Neutrophil (primary cell): Measurements from ENCODE around the gene HOXD4.

ENCODE experiments used
- H3K27ac ChIP-seq: fragments of 200-600 bp; sonication (generic); 2 replicates; pipeline ENCODE4 v1.5.1; 2016; ENCODE audit warnings: mild to moderate bottlenecking, moderate library complexity
- H3K27me3 ChIP-seq: fragments of 200-600 bp; sonication (generic); 2 replicates; pipeline ENCODE4 v1.6.0; 2016; ENCODE audit warnings: mild to moderate bottlenecking
- H3K36me3 ChIP-seq: fragments of 200-600 bp; sonication (generic); 2 replicates; pipeline ENCODE4 v1.5.1; 2017
- H3K4me1 ChIP-seq, 2 experiments: fragments of 200-600 bp in 1 of 2; sonication (generic) in 1 of 2; 1 replicate in 1 of 2; 2 replicates in 1 of 2; pipeline versions ENCODE4 v1.5.1 to v1.6.1; 2013 to 2016; ENCODE audit warnings: low read depth in 1 of 2, low read length in 1 of 2, mild to moderate bottlenecking in 1 of 2, moderate library complexity in 1 of 2; ENCODE audit not compliant: control insufficient read depth in 1 of 2, insufficient read depth in 1 of 2
- H3K4me3 ChIP-seq, 2 experiments: fragments of 200-600 bp in 1 of 2; sonication (generic) in 1 of 2; 1 replicate in 1 of 2; 2 replicates in 1 of 2; pipeline ENCODE4 v1.5.1; 2013 to 2016; ENCODE audit warnings: low read depth in 1 of 2, low read length in 1 of 2, mild to moderate bottlenecking in 1 of 2, moderate library complexity in 1 of 2
- H3K9me3 ChIP-seq: fragments of 200-600 bp; sonication (generic); 2 replicates; pipeline ENCODE4 v1.5.1; 2016
- TF ChIP-seq, protein P1 (sequence below): fragments of 200-600 bp; sonication (generic); IDR thresholded peaks from 2 replicates; pipeline ENCODE4 v1.5.1; 2016; ENCODE audit warnings: antibody characterized with exemption

Gene HOXD4

DNA sequence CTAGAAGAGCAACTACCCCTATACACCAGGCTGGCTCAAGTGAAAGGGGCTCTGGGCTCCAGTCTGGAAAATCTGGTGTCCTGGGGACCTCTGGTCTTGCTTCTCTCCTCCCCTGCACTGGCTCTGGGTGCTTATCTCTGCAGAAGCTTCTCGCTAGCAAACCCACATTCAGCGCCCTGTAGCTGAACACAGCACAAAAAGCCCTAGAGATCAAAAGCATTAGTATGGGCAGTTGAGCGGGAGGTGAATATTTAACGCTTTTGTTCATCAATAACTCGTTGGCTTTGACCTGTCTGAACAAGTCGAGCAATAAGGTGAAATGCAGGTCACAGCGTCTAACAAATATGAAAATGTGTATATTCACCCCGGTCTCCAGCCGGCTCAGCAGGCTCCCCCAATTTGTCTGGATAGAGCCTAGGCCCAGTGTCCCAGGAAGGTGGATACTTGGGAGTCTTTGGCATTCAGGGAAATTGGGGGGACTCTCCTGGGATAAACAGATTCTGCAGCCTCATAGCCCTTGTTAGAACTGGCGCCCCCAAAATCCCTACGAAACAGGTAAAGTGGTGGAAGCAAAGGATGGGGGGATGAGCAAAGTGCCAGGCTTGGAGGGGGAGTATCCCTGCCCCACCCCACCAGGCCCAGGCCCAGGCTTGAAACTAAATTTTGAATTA is 2.5 kb upstream of the HOXD4 start:
- Histone ChIP-seq H3K4me1 (no peaks in the 10 kb centered on the region), H3K27ac (no peak overlapping the region), H3K27me3 (peaks cover 100% of the 10 kb centered on the region), H3K9me3 (no peaks in the 10 kb centered on the region), H3K36me3 (no peaks in the 10 kb centered on the region), H3K4me3 (no peak overlapping the region)
- TF ChIP-seq, protein P1, sequence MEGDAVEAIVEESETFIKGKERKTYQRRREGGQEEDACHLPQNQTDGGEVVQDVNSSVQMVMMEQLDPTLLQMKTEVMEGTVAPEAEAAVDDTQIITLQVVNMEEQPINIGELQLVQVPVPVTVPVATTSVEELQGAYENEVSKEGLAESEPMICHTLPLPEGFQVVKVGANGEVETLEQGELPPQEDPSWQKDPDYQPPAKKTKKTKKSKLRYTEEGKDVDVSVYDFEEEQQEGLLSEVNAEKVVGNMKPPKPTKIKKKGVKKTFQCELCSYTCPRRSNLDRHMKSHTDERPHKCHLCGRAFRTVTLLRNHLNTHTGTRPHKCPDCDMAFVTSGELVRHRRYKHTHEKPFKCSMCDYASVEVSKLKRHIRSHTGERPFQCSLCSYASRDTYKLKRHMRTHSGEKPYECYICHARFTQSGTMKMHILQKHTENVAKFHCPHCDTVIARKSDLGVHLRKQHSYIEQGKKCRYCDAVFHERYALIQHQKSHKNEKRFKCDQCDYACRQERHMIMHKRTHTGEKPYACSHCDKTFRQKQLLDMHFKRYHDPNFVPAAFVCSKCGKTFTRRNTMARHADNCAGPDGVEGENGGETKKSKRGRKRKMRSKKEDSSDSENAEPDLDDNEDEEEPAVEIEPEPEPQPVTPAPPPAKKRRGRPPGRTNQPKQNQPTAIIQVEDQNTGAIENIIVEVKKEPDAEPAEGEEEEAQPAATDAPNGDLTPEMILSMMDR = no peak

DNA sequence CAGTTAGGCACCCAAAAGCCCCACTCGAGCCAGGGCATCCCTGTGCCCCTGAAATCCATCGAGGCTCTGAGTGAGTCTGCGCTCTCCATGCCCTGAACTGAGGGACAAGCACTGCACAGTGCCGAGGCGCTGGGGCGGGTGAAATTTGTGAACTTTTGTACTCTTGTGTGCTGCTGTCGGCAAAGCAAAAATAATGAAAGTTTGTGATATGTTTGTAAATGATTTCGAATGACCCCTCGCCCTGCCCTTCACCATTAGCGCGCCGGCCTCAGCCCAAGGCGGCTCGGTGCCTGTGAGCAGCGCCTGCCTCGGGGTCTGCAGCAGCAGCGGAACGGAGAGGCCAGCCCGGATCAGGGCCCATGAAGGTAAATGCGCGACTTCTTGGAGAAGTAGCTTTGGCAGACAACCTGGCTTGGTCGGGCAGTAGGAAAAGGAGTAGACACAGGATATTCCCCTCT is 1.8 kb upstream of the HOXD4 start:
- TF ChIP-seq, protein P1 = no peak
- Histone ChIP-seq H3K27ac (no peak overlapping the region), H3K36me3 (no peaks in the 10 kb centered on the region), H3K4me3 (no peak overlapping the region), H3K4me1 (no peaks in the 10 kb centered on the region), H3K27me3 (peaks cover 100% of the 10 kb centered on the region), H3K9me3 (no peaks in the 10 kb centered on the region)

DNA sequence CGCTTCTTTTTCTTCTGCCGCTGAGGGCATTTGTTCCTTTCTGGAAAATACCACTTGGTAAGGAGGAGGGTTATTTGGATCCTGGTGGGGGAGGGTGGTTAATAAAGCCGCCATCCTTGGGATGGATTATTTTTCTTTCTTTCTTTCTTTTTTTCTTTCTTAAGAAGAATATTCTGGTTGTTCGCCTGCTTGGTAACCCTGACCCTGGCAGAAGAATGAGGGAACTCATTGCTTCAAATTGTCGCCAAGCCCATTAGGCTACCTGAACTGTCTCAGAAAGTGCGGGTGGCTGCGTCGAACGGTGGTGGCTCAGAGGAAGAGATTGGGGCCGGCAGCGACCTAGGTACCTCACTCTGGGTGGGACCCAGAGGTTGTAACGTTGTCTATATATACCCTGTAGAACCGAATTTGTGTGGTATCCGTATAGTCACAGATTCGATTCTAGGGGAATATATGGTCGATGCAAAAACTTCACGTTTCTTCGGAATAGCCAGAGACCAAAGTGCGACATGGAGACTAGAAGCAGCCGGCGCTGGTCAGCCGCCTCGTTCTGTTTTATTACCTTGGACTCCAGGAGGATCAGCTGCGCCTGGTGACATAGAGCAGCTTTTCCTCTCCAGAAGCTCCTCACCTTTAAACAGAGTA is 1.3 kb upstream of the HOXD4 start:
- no peaks in the 10 kb centered on the region for H3K9me3 ChIP-seq
- peaks cover 100% of the 10 kb centered on the region for H3K27me3 ChIP-seq
- H3K4me1 ChIP-seq = no peaks in the 10 kb centered on the region
- no peak overlapping the region for H3K4me3 ChIP-seq
- TF ChIP-seq, protein P1 = no peak
- H3K27ac ChIP-seq = no peak overlapping the region
- no peaks in the 10 kb centered on the region for H3K36me3 ChIP-seq

DNA sequence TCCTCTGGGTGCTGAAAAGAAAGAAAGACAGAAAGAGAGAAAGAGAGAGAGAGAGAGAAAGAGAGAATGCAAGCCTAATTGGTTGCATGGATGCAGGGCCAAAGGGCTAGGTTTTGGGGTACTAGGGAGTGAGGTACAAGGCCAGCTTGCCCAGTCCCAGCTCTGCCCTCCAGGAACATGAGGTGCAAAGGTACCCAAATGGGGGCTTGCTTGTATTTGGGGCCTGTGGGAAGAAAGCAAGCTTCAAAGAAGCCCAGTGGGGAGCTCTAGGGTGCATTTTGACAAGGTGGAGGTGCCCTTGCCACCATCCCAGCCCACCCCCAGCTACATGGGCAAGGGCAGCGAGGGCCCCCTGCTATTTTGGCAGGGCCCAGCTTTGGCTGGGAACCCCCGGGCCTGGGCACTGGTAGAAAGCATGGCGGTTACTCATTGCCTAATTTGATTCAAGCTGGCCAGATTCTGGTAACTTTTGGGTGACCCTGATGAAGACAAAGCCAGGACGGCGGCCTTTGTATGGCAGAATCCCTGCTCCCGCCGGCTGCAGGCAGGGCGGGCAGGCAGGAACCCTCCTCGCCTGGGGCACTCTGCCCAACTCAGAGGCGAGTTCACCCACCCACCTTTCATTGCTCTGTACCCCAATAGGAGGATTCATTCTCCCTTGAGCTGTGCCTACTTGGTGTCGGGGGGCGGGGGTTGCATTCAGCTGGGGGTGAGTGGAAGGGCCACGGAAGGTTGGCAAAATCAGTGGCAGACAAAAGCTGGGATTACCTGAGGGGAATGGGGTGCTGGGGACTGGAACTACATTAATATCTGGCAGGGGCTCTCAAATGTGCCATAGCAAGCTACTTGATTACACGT is 537 bp upstream of the HOXD4 start:
- no peak overlapping the region for H3K27ac ChIP-seq
- H3K4me1 ChIP-seq = no peaks in the 10 kb centered on the region
- TF ChIP-seq, protein P1 = no peak
- no peaks in the 10 kb centered on the region for H3K36me3 ChIP-seq
- no peaks in the 10 kb centered on the region for H3K9me3 ChIP-seq
- no peak overlapping the region for H3K4me3 ChIP-seq
- H3K27me3 ChIP-seq = peaks cover 100% of the 10 kb centered on the region

DNA sequence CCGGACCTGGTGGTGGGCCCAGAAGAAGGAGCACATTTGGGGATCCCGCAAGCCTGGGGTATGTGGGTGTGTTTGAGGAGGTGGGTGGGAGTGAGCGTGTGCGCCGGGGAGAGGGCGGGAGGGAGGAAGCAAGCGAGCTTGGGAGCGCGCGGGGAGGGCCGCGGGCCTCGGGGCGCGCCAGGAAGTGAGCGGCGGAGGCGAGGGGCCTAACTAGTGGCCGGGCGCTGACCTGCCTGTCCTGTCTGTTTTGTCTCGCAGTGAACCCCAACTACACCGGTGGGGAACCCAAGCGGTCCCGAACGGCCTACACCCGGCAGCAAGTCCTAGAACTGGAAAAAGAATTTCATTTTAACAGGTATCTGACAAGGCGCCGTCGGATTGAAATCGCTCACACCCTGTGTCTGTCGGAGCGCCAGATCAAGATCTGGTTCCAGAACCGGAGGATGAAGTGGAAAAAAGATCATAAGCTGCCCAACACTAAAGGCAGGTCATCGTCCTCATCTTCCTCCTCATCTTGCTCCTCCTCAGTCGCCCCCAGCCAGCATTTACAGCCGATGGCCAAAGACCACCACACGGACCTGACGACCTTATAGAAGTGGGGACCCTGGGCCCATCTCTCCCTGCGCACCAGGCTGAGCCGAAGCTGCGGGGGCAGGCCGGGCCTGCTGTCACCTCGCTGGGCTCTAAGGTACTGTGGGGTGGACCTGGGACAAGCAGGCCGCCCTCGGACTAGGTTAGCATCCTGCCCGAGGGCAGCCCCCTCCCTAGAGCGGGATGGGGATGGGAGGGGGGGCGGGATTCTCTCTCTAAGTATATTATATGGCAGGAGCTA is 1.2 kb downstream of the HOXD4 start:
- Histone ChIP-seq H3K27me3 (peaks cover 100% of the 10 kb centered on the region), H3K4me1 (no peaks in the 10 kb centered on the region), H3K36me3 (no peaks in the 10 kb centered on the region), H3K27ac (no peak overlapping the region), H3K9me3 (no peaks in the 10 kb centered on the region), H3K4me3 (no peak overlapping the region)
- TF ChIP-seq, protein P1 = no peak
